Fibroblast of lung (primary cell): ENCODE measurements around the gene IDUA. TPM values are rescaled to one million over a fixed set of nuclear protein-coding genes. Genes with fewer than 3 reads are reported as not detected.

Experiments used
- DNase-seq, 2 donors: peaks; one replicate each; pipeline versions ENCODE4 v3.0.0 to v3.0.0-alpha.2; 2010; ENCODE audit warnings: low read depth in 2 of 2
- H2AFZ ChIP-seq: 2 replicates; pipeline ENCODE4 v1.5.1; 2012; ENCODE audit warnings: low read length, control low read depth, inconsistent platforms
- H3K27ac ChIP-seq: 2 replicates; pipeline ENCODE4 v1.5.1; 2011; ENCODE audit warnings: low read length, control low read depth; ENCODE audit not compliant: insufficient read depth
- H3K27me3 ChIP-seq: 2 replicates; pipeline ENCODE4 v1.5.1; 2011; ENCODE audit warnings: mild to moderate bottlenecking, low read length; ENCODE audit not compliant: control insufficient read depth, insufficient read depth
- H3K36me3 ChIP-seq: 2 replicates; pipeline ENCODE4 v1.5.1; 2011; ENCODE audit warnings: low read length; ENCODE audit not compliant: control insufficient read depth, insufficient read depth
- H3K4me1 ChIP-seq: 2 replicates; pipeline ENCODE4 v1.5.1; 2011; ENCODE audit warnings: low read length; ENCODE audit not compliant: control insufficient read depth, insufficient read depth; ENCODE audit errors: extremely low read depth
- H3K4me2 ChIP-seq: 2 replicates; pipeline ENCODE4 v1.5.1; 2011; ENCODE audit warnings: low read length, control low read depth; ENCODE audit not compliant: insufficient read depth; ENCODE audit errors: extremely low read depth
- H3K4me3 ChIP-seq, 4 experiments: fragments of 200-600 bp in 1 of 4; sonication (generic) in 1 of 4; replicated peaks in 1 of 4; 2 replicates each; pipeline ENCODE4 v1.5.1; 2011 to 2016; ENCODE audit warnings: low read length in 4 of 4, low read depth in 3 of 4, mild to moderate bottlenecking in 3 of 4, control low read depth in 2 of 4, inconsistent platforms in 1 of 4, mixed read lengths in 1 of 4; ENCODE audit not compliant: insufficient read depth in 1 of 4; ENCODE audit errors: control extremely low read depth in 1 of 4
- H3K79me2 ChIP-seq: 2 replicates; pipeline ENCODE4 v1.5.1; 2012; ENCODE audit warnings: mild to moderate bottlenecking, low read length, inconsistent platforms; ENCODE audit not compliant: control insufficient read depth, insufficient read depth
- H3K9ac ChIP-seq: 2 replicates; pipeline ENCODE4 v1.5.1; 2011; ENCODE audit warnings: mild to moderate bottlenecking, low read length, control low read depth; ENCODE audit not compliant: insufficient read depth
- H3K9me3 ChIP-seq: 2 replicates; pipeline ENCODE4 v1.5.1; 2012; ENCODE audit warnings: low read depth, low read length; ENCODE audit not compliant: control insufficient read depth, insufficient read depth
- H4K20me1 ChIP-seq: 2 replicates; pipeline ENCODE4 v1.5.1; 2011; ENCODE audit warnings: low read length; ENCODE audit not compliant: control insufficient read depth, insufficient read depth; ENCODE audit errors: extremely low read depth
- EZH2 ChIP-seq: IDR thresholded peaks from 2 replicates; pipeline ENCODE4 v1.5.1; 2012; ENCODE audit warnings: low read length, control low read depth, mild to moderate bottlenecking; ENCODE audit errors: missing control alignments
- polyA plus RNA-seq, 2 donors: library from polyadenylated mRNA; depleted of rRNA in 1 of 2; stranded (reverse) in 1 of 2; unstranded in 1 of 2; fragments of >200 nt; gene quantifications; 2 replicates each; pipeline ENCODE4 v1.2.1, GENCODE V29; 2011 to 2012; ENCODE audit warnings: missing spikeins in 1 of 2
- total RNA-seq: library from RNA; depleted of rRNA; stranded (reverse); fragments of >200 nt; gene quantifications from 2 replicates; pipeline ENCODE4 v1.2.1, GENCODE V29; 2014
- TF ChIP-seq, protein P1 (sequence below), 2 donors: IDR thresholded peaks in 1 of 2; conservative IDR thresholded peaks in 1 of 2; 1 replicate in 1 of 2; 2 replicates in 1 of 2; pipeline ENCODE4 v1.5.1; 2011 to 2012; ENCODE audit warnings: low read length in 2 of 2, control low read depth in 1 of 2, inconsistent platforms in 1 of 2, low read depth in 1 of 2, mild to moderate bottlenecking in 1 of 2

Gene IDUA
- total and polyA plus RNA-seq, 2 donors (not counting 1 experiment from before 2014, with no cell fraction given) = 3.1 to 11.1 TPM

DNA sequence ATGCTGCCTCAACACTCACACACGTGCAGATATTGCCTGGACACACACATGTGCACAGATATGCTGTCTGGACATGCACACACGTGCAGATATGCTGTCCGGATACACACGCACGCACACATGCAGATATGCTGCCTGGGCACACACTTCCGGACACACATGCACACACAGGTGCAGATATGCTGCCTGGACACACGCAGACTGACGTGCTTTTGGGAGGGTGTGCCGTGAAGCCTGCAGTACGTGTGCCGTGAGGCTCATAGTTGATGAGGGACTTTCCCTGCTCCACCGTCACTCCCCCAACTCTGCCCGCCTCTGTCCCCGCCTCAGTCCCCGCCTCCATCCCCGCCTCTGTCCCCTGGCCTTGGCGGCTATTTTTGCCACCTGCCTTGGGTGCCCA, 39.3 kb downstream of the IDUA start:
- Histone ChIP-seq H3K79me2 (no peaks in the 10 kb centered on the region), H3K36me3 (peaks cover 2% of the 10 kb centered on the region), H3K4me2 (no peak overlapping the region), H3K4me1 (no peaks in the 10 kb centered on the region), H2AFZ (no peak overlapping the region), H4K20me1 (no peaks in the 10 kb centered on the region), H3K9me3 (no peaks in the 10 kb centered on the region), H3K9ac (no peak overlapping the region), H3K27ac (no peak overlapping the region), H3K27me3 (no peaks in the 10 kb centered on the region), H3K4me3 (no peak overlapping the region)
- TF ChIP-seq EZH2 = no peak
- TF ChIP-seq, protein P1, sequence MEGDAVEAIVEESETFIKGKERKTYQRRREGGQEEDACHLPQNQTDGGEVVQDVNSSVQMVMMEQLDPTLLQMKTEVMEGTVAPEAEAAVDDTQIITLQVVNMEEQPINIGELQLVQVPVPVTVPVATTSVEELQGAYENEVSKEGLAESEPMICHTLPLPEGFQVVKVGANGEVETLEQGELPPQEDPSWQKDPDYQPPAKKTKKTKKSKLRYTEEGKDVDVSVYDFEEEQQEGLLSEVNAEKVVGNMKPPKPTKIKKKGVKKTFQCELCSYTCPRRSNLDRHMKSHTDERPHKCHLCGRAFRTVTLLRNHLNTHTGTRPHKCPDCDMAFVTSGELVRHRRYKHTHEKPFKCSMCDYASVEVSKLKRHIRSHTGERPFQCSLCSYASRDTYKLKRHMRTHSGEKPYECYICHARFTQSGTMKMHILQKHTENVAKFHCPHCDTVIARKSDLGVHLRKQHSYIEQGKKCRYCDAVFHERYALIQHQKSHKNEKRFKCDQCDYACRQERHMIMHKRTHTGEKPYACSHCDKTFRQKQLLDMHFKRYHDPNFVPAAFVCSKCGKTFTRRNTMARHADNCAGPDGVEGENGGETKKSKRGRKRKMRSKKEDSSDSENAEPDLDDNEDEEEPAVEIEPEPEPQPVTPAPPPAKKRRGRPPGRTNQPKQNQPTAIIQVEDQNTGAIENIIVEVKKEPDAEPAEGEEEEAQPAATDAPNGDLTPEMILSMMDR (conservative IDR thresholded peaks at IDR 0.05 in 1 of 2, IDR thresholded peaks at IDR 0.05 in 1 of 2; ENCODE audit: low read depth in 1 of 2, low read length in 2 of 2) = no peak
- DNase-seq = no peak

DNA sequence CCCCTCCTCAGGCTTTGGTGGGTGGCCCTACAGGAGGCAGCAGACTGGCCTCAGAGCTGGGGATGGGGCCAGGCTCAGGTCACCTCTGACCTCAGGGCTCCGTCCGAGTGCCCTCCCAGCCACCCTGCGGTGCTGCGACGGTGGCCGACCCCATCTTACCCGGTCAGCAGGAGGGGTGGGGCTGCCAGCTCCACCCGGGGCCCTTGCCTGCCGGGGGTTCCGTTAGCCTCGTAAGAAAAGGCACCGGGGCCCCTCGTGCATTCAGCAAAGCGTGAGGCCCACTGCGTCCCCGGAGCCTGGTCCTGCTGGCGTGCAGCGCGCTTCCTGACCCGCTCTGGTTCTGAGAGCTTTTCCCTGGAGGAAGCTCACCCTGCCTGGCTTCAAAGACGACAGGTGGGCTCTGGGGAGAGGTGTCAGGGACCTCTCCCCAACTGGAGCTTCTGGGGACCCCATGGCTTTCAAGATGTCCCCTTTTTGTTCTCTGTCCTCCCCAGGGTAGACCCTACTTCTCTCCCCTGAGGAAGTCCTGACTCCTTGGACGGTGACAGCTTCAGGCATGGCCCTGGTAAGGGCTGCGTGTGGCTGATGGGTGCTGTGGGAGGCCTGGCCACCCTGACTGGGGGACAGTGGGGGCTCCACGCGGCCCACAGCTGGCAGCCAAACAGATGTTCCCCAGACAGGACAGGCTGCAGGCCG, 40.5 kb downstream of the IDUA start:
- Histone ChIP-seq H3K9me3 (no peaks in the 10 kb centered on the region), H3K36me3 (peaks cover 2% of the 10 kb centered on the region), H3K4me1 (no peaks in the 10 kb centered on the region), H2AFZ (no peak overlapping the region), H3K27me3 (no peaks in the 10 kb centered on the region), H3K9ac (no peak overlapping the region), H3K4me2 (no peak overlapping the region), H3K4me3 (no peak overlapping the region), H4K20me1 (no peaks in the 10 kb centered on the region), H3K27ac (no peak overlapping the region), H3K79me2 (no peaks in the 10 kb centered on the region)
- no peak for DNase-seq
- no peak for TF ChIP-seq EZH2
- TF ChIP-seq, protein P1 (conservative IDR thresholded peaks at IDR 0.05 in 1 of 2, IDR thresholded peaks at IDR 0.05 in 1 of 2; ENCODE audit: low read depth in 1 of 2, low read length in 2 of 2) = no peak

DNA sequence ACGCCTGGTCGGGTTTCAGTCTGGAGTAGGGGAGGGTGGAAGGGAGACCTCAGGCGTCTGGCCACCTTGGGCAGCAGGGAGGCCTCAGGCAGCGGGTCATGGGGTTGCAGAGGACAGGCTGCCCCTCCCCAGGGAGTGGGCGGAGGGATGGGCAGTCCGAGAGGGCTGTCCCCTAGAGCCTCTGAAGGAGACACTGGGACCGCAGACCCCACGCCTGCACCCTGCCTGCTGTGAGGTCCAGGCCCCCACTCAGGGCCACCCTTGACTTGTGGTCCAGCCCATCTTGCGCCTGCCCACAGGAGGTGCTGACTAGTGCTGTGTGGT, 41.0 kb downstream of the IDUA start:
- peaks cover 2% of the 10 kb centered on the region for H3K36me3 ChIP-seq
- H3K9ac ChIP-seq = no peak overlapping the region
- no peaks in the 10 kb centered on the region for H3K9me3 ChIP-seq
- no peak overlapping the region for H3K27ac ChIP-seq
- H3K4me3 ChIP-seq = no peak overlapping the region
- H4K20me1 ChIP-seq = no peaks in the 10 kb centered on the region
- H2AFZ ChIP-seq = no peak overlapping the region
- no peaks in the 10 kb centered on the region for H3K79me2 ChIP-seq
- H3K4me1 ChIP-seq = no peaks in the 10 kb centered on the region
- no peaks in the 10 kb centered on the region for H3K27me3 ChIP-seq
- no peak overlapping the region for H3K4me2 ChIP-seq
- TF ChIP-seq, protein P1 (conservative IDR thresholded peaks at IDR 0.05 in 1 of 2, IDR thresholded peaks at IDR 0.05 in 1 of 2; ENCODE audit: low read depth in 1 of 2, low read length in 2 of 2) = no peak
- no peak for TF ChIP-seq EZH2
- DNase-seq = no peak
